Endothelial cell of umbilical vein (primary cell): ENCODE measurements around the gene PHF2. TPM values are rescaled to one million over a fixed set of nuclear protein-coding genes. Genes with fewer than 3 reads are reported as not detected.

Source experiments
- BruUV-seq: library from RNA; stranded (reverse); fragments of 400-500 nt; replicated peaks from 2 replicates; lab custom pipeline; 2021; lab: Mats Ljungman, UMichigan
- CTCF ChIA-PET: fragments of 300-600, 350-600 bp; sonication (Branson Sonifier 250); formaldehyde crosslinking; loops from one replicate; lab custom pipeline; 2021; ENCODE audit warnings: antibody characterized with exemption, inconsistent platforms; lab: Charles Lee
- POLR2A ChIA-PET: fragments of 300-600, 350-600 bp; sonication (Branson Sonifier 250); formaldehyde crosslinking; loops from one replicate; lab custom pipeline; 2021; ENCODE audit warnings: antibody characterized with exemption, inconsistent platforms; lab: Charles Lee
- DNase-seq: peaks from one replicate; pipeline ENCODE4 v3.0.0-alpha.2; 2011; ENCODE audit warnings: low read depth, low spot score
- FAIRE-seq: peaks from 2 replicates; lab custom pipeline; 2011; peaks lifted over from hg19 to GRCh38; lab: Jason Lieb, UNC
- H2AFZ ChIP-seq: 2 replicates; pipeline ENCODE4 v1.6.0; 2012; ENCODE audit warnings: low read depth, low read length, control low read depth, inconsistent platforms
- H3K27ac ChIP-seq: 2 replicates; pipeline ENCODE4 v1.5.1; 2011; ENCODE audit warnings: low read depth, mild to moderate bottlenecking, control low read depth, low read length, moderate library complexity; ENCODE audit not compliant: insufficient read depth
- H3K27me3 ChIP-seq, 2 experiments: 2 replicates each; pipeline versions ENCODE4 v1.6.0 to v1.6.1; 2011; ENCODE audit warnings: low read length in 2 of 2, mixed read lengths in 1 of 2; ENCODE audit not compliant: control insufficient read depth in 2 of 2, insufficient read depth in 2 of 2
- H3K36me3 ChIP-seq, 2 experiments: 2 replicates in 1 of 2; 3 replicates in 1 of 2; pipeline ENCODE4 v1.5.1; 2011; ENCODE audit warnings: low read length in 2 of 2, mild to moderate bottlenecking in 1 of 2, moderate library complexity in 1 of 2; ENCODE audit not compliant: control insufficient read depth in 2 of 2, insufficient read depth in 2 of 2; ENCODE audit errors: extremely low read depth in 1 of 2
- H3K4me1 ChIP-seq: 3 replicates; pipeline ENCODE4 v1.5.1; 2011; ENCODE audit warnings: mild to moderate bottlenecking, low read length; ENCODE audit not compliant: control insufficient read depth, insufficient read depth; ENCODE audit errors: extremely low read depth
- H3K4me2 ChIP-seq: 2 replicates; pipeline ENCODE4 v1.6.1; 2011; ENCODE audit warnings: low read length, control low read depth, mixed read lengths; ENCODE audit not compliant: insufficient read depth
- H3K4me3 ChIP-seq, 3 experiments: fragments of 200-600 bp in 1 of 3; sonication (generic), shearing (Covaris generic) in 1 of 3; replicated peaks in 1 of 3; 2 replicates each; pipeline ENCODE4 v1.5.1; 2011 to 2016; ENCODE audit warnings: control low read depth in 3 of 3, low read length in 3 of 3, mild to moderate bottlenecking in 2 of 3, inconsistent platforms in 1 of 3, low read depth in 1 of 3, moderate library complexity in 1 of 3; ENCODE audit not compliant: insufficient read depth in 1 of 3
- H3K79me2 ChIP-seq: 2 replicates; pipeline ENCODE4 v1.6.0; 2012; ENCODE audit warnings: low read length, inconsistent platforms; ENCODE audit not compliant: control insufficient read depth, insufficient read depth
- H3K9ac ChIP-seq: replicated peaks from 2 replicates; pipeline ENCODE3; 2011; ENCODE audit warnings: low read length, control low read depth; ENCODE audit not compliant: insufficient read depth; ENCODE audit errors: extremely low read depth
- H3K9me1 ChIP-seq: replicated peaks from 3 replicates; pipeline ENCODE4 v1.6.0; 2011; ENCODE audit warnings: mild to moderate bottlenecking, low read length; ENCODE audit not compliant: control insufficient read depth, insufficient read depth; ENCODE audit errors: extremely low read depth
- H3K9me3 ChIP-seq: replicated peaks from 2 replicates; pipeline ENCODE4 v1.5.1; 2012; ENCODE audit warnings: low read length, inconsistent platforms; ENCODE audit not compliant: control insufficient read depth, insufficient read depth
- H4K20me1 ChIP-seq: replicated peaks from 2 replicates; pipeline ENCODE3; 2011; ENCODE audit warnings: mild to moderate bottlenecking, low read length; ENCODE audit not compliant: control insufficient read depth, insufficient read depth; ENCODE audit errors: extremely low read depth
- EZH2 ChIP-seq: IDR thresholded peaks from 2 replicates; pipeline ENCODE4 v1.6.1; 2012; ENCODE audit warnings: borderline replicate concordance, low read depth, mild to moderate bottlenecking, moderate library complexity, low read length, inconsistent platforms; ENCODE audit not compliant: severe bottlenecking
- FOS ChIP-seq: IDR thresholded peaks from 2 replicates; pipeline ENCODE4 v1.6.1; 2011; ENCODE audit warnings: mild to moderate bottlenecking, low read length, moderate library complexity, borderline replicate concordance; ENCODE audit not compliant: insufficient read depth
- GATA2 ChIP-seq: IDR thresholded peaks from 2 replicates; pipeline ENCODE4 v1.7.0; 2011; ENCODE audit warnings: low read depth, mild to moderate bottlenecking, moderate library complexity, mixed read lengths, low read length; ENCODE audit not compliant: insufficient read length, insufficient read depth
- JUN ChIP-seq: IDR thresholded peaks from 2 replicates; pipeline ENCODE4 v1.6.1; 2011; ENCODE audit warnings: borderline replicate concordance, low read depth; ENCODE audit not compliant: insufficient read length, insufficient read depth
- MYC ChIP-seq: IDR thresholded peaks from one replicate; pipeline ENCODE4 v1.6.1; 2011; ENCODE audit warnings: mild to moderate bottlenecking, low read depth, low read length
- POLR2A ChIP-seq: IDR thresholded peaks from 2 replicates; pipeline ENCODE4 v1.6.1; 2012; ENCODE audit warnings: low read depth, mild to moderate bottlenecking, control low read depth, low read length
- POLR2AphosphoS5 ChIP-seq: IDR thresholded peaks from 2 replicates; pipeline ENCODE4 v1.6.1; 2012; ENCODE audit warnings: low read depth, mild to moderate bottlenecking, control low read depth, low read length, moderate library complexity; ENCODE audit not compliant: insufficient read depth
- dilution Hi-C: fragments of 300-500 bp; cut with MboI; formaldehyde crosslinking; loops from one replicate; pipeline ENCODE4 v1.15.0; 2019; ENCODE audit warnings: low sequenced_read_pairs; ENCODE audit not compliant: extremely low pct_ligation_motif_present
- intact Hi-C: fragments of 100-400 bp; cut with micrococcal nuclease; formaldehyde crosslinking; loops from one replicate; pipeline ENCODE4 v1.10.0; 2022
- polyA plus RNA-seq, 4 experiments: library from polyadenylated mRNA; depleted of rRNA in 3 of 4; stranded (reverse) in 3 of 4; unstranded in 1 of 4; fragments of >200 nt; gene quantifications; 2 replicates each; pipeline versions ENCODE4 v1.2.1 to v1.2.3, GENCODE V29; 2011 to 2012; ENCODE audit warnings: missing spikeins in 1 of 4
- total RNA-seq: library from RNA; stranded (reverse); gene quantifications from 2 replicates; pipeline ENCODE4 v1.2.3, GENCODE V29; 2021
- TF ChIP-seq, protein P1 (sequence below): IDR thresholded peaks from 2 replicates; pipeline ENCODE4 v1.6.1; 2011; ENCODE audit not compliant: insufficient read depth, insufficient read length
- TF ChIP-seq, protein P2 (sequence below), 2 donors: IDR thresholded peaks; 1 replicate in 1 of 2; 2 replicates in 1 of 2; pipeline ENCODE4 v1.5.1; 2011; ENCODE audit warnings: low read length in 2 of 2, mild to moderate bottlenecking in 2 of 2, moderate library complexity in 2 of 2, control low read depth in 1 of 2, inconsistent platforms in 1 of 2, low read depth in 1 of 2; ENCODE audit not compliant: insufficient read depth in 1 of 2; ENCODE audit errors: extremely low read depth in 1 of 2

The PHF2 gene
- total and polyA plus RNA-seq, 2 donors (not counting 3 experiments of a cell fraction or from before 2014, with no cell fraction given): 9.8 to 22.5 TPM

DNA sequence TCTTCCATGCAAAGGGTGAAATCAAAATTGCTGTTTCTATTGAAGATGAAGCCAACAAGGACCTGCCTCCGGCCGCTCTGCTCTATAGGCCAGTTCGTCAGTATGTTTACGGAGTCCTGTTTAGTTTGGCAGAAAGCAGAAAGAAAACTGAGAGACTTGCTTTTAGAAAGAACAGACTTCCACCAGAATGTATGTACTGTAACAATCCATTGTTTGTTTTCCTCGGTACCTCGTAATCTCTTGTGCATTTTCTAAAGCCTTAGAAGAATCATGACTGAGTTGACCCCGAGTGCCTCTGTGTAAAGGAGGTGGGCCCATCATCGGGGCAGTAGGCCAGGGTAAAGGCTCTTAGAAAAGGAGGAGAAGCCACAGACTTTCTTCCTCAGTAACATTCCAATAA lies 44.2 kb upstream of the PHF2 start:
- Histone ChIP-seq H3K9me1 (no peaks in the 10 kb centered on the region), H4K20me1 (no peaks in the 10 kb centered on the region), H3K36me3 (peaks cover 10 to 18% of the 10 kb centered on the region in 2 experiments), H2AFZ (no peak overlapping the region), H3K27me3 (no peaks in the 10 kb centered on the region), H3K4me1 (no peaks in the 10 kb centered on the region), H3K4me2 (no peak overlapping the region), H3K79me2 (peaks cover 17% of the 10 kb centered on the region), H3K9ac (no peak overlapping the region), H3K9me3 (no peaks in the 10 kb centered on the region), H3K27ac (no peak overlapping the region), H3K4me3 (no peak overlapping the region)
- no peak for DNase-seq
- TF ChIP-seq, protein P1, sequence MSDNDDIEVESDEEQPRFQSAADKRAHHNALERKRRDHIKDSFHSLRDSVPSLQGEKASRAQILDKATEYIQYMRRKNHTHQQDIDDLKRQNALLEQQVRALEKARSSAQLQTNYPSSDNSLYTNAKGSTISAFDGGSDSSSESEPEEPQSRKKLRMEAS: no peak
- TF ChIP-seq POLR2AphosphoS5 (no peak), MYC (no peak), EZH2 (no peak), FOS (no peak)
- ChIA-PET CTCF (no interaction called here), POLR2A (no interaction called here)
- no peak for FAIRE-seq
- BruUV-seq: no TSS peak
- intact Hi-C loops: no loop called here
- dilution Hi-C loops: no loop called here

DNA sequence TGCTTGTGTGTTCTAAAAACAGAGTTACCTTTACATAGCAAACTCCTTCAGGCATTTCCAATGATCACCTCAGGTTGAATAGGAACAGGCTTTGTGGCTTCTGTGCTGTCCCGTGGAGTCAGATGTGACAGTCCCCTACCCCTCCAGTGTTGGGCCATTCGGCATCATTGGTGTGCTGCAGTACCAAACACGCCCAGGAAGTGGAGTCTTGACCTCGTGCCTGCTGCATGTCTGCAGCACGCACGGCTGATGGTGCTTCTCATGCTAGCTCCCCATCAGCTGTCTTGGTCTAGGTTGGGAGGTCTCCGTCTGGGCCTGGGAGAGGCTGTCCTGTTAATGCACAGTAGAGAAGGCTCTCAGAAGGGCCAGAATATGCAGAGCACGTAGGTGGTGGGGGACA lies 42.5 kb upstream of the PHF2 start:
- H4K20me1 ChIP-seq: no peaks in the 10 kb centered on the region
- CTCF ChIA-PET: interaction anchor here (1.2 kb wide), 1 partner anchor 32 kb away, joined by 7 read pairs; no protein-coding TSS in a partner anchor
- no peak overlapping the region for H3K4me3 ChIP-seq
- intact Hi-C loops: no loop called here
- TF ChIP-seq POLR2A (no peak), POLR2AphosphoS5 (no peak), JUN (no peak), GATA2 (no peak), EZH2 (no peak), FOS (no peak), MYC (no peak)
- TF ChIP-seq, protein P2, sequence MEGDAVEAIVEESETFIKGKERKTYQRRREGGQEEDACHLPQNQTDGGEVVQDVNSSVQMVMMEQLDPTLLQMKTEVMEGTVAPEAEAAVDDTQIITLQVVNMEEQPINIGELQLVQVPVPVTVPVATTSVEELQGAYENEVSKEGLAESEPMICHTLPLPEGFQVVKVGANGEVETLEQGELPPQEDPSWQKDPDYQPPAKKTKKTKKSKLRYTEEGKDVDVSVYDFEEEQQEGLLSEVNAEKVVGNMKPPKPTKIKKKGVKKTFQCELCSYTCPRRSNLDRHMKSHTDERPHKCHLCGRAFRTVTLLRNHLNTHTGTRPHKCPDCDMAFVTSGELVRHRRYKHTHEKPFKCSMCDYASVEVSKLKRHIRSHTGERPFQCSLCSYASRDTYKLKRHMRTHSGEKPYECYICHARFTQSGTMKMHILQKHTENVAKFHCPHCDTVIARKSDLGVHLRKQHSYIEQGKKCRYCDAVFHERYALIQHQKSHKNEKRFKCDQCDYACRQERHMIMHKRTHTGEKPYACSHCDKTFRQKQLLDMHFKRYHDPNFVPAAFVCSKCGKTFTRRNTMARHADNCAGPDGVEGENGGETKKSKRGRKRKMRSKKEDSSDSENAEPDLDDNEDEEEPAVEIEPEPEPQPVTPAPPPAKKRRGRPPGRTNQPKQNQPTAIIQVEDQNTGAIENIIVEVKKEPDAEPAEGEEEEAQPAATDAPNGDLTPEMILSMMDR (IDR thresholded peaks at IDR 0.05; ENCODE audit: extremely low read depth in 1 of 2, insufficient read depth in 1 of 2, low read depth in 1 of 2, low read length in 2 of 2): no peak
- TF ChIP-seq, protein P1: no peak
- peaks cover 5 to 15% of the 10 kb centered on the region in 2 experiments for H3K36me3 ChIP-seq
- H3K9me3 ChIP-seq: no peaks in the 10 kb centered on the region
- no peak overlapping the region for H3K27ac ChIP-seq
- no peak for FAIRE-seq
- H3K79me2 ChIP-seq: peaks cover 16% of the 10 kb centered on the region
- no peak overlapping the region for H3K9ac ChIP-seq
- BruUV-seq: no TSS peak
- no peak for DNase-seq
- no peaks in the 10 kb centered on the region for H3K4me1 ChIP-seq
- POLR2A ChIA-PET: no interaction called here
- no peak overlapping the region for H3K4me2 ChIP-seq
- no peaks in the 10 kb centered on the region for H3K27me3 ChIP-seq
- H3K9me1 ChIP-seq: no peaks in the 10 kb centered on the region
- H2AFZ ChIP-seq: no peak overlapping the region
- dilution Hi-C loops: no loop called here
